SKM-1 treated with dmso at 0.1 percent for 144 hours (cell line): ENCODE results near the gene HOXB5.
A peak's percentile ranks its signal among the peaks of the same experiment; 100 is the strongest.

ENCODE experiments used
- DNase-seq: peaks from one replicate; lab custom pipeline; 2025; ENCODE audit not compliant: unreplicated experiment; lab: John Stamatoyannopoulos, UW

HOXB5 gene

GRCh38 chr17:48593126-48593829 is at the start of gene HOXB5:
TSS of gene HOXB5 (minus strand) at chr17:48593779. CDS start at chr17:48593682, 97 bp downstream.
- no peak for DNase-seq

- DNase-seq: no peak
Observed at GRCh38 chr17:48642843-48643696, 49.5 kb upstream of the HOXB5 start.

- no peak for DNase-seq
Observed at GRCh38 chr17:48642059-48642842, 48.7 kb upstream of the HOXB5 start.

- DNase-seq: no peak
Observed at GRCh38 chr17:48641541-48642058, 48.0 kb upstream of the HOXB5 start.

GRCh38 chr17:48640858-48641180 is 47.2 kb upstream of the HOXB5 start:
- no peak for DNase-seq

- no peak for DNase-seq
Observed at GRCh38 chr17:48639982-48640857, 46.6 kb upstream of the HOXB5 start.

- no peak for DNase-seq
Observed at GRCh38 chr17:48639136-48639535, 45.6 kb upstream of the HOXB5 start.

GRCh38 chr17:48637323-48638260 is 44.0 kb upstream of the HOXB5 start:
- DNase-seq: no peak

- DNase-seq: peak; percentile 51
Observed at GRCh38 chr17:48636177-48637018, 42.8 kb upstream of the HOXB5 start.

GRCh38 chr17:48634493-48635208 is 41.1 kb upstream of the HOXB5 start:
- DNase-seq: no peak

- no peak for DNase-seq
Observed at GRCh38 chr17:48633266-48633677, 39.7 kb upstream of the HOXB5 start.

GRCh38 chr17:48632579-48633265 is 39.1 kb upstream of the HOXB5 start:
- DNase-seq: no peak

- DNase-seq: no peak
Observed at GRCh38 chr17:48631693-48632578, 38.4 kb upstream of the HOXB5 start.

- DNase-seq: no peak
Observed at GRCh38 chr17:48630925-48631692, 37.5 kb upstream of the HOXB5 start.
